Pancreas (tissue), 10 donors: ENCODE results near the gene AHSP. TPM values are rescaled to one million over a fixed set of nuclear protein-coding genes. Genes with fewer than 3 reads are reported as not detected.

Source experiments
- ATAC-seq, 4 donors: fragments of 200-7000 bp; cut with Tn5 transposase; one replicate each; pipeline versions ENCODE4 v1.8.0 to v1.9.1; 2020; ENCODE audit warnings: mild to moderate bottlenecking in 4 of 4, moderate library complexity in 4 of 4
- DNase-seq, 6 donors: peaks; one replicate each; pipeline ENCODE4 v3.0.0-alpha.2; 2020
- FAIRE-seq: peaks from 2 replicates; lab custom pipeline; 2012; peaks lifted over from hg19 to GRCh38; lab: Jason Lieb, UNC
- H3K27ac ChIP-seq, 4 donors: fragments of 200-600 bp; sonication (generic); 1 replicate in 3 of 4; 2 replicates in 1 of 4; pipeline versions ENCODE4 v1.5.0 to v1.8.0; 2020
- H3K27me3 ChIP-seq, 4 donors: fragments of 200-600 bp; one replicate each; pipeline ENCODE4 v1.8.0; 2021
- H3K36me3 ChIP-seq, 3 donors: fragments of 200-600 bp; sonication (generic) in 1 of 3; one replicate each; pipeline versions ENCODE4 v1.5.0 to v1.8.0; 2020 to 2021
- H3K4me1 ChIP-seq, 3 donors: fragments of 200-600 bp; one replicate each; pipeline ENCODE4 v1.8.0; 2021
- H3K4me3 ChIP-seq, 4 donors: fragments of 200-600 bp; sonication (generic) in 2 of 4; one replicate each; pipeline versions ENCODE4 v1.5.0 to v1.8.0; 2020 to 2021
- H3K9me3 ChIP-seq, 4 donors: fragments of 200-600 bp; one replicate each; pipeline ENCODE4 v1.8.0; 2021
- WGBS, 2 donors: extraction: QIAGEN DNeasy Blood & Tissue Kit; methylation state at CpG; one replicate each; pipeline ENCODE4 v1.1.7; 2013; 5-methylcytosine and 5-hydroxymethylcytosine counted together
- intact Hi-C, 3 donors: fragments of 100-400 bp; cut with DNase I; formaldehyde crosslinking; loops; one replicate each; pipeline versions ENCODE4 v1.11.1 to v1.14.2; 2022
- polyA plus RNA-seq, 2 donors: library from polyadenylated mRNA; stranded (reverse); fragments of 200-250 nt; gene quantifications; one replicate each; pipeline ENCODE4 v1.2.3, GENCODE V29; 2013
- total RNA-seq, 6 donors: library from RNA; stranded (reverse); fragmentation: NEBNext Ultra II Directional in 4 of 6; extraction: Animal tissue kit (Norgen Biotek cat#: 25700) in 4 of 6; gene quantifications; one replicate each; pipeline versions ENCODE4 v1.2.1 to v1.2.4, GENCODE V29; 2021 to 2023
- TF ChIP-seq, protein P1 (sequence below), 4 donors: fragments of 200-600 bp; sonication (generic) in 3 of 4; IDR thresholded peaks; one replicate each; pipeline versions ENCODE4 v1.5.0 to v1.8.0; 2021; ENCODE audit warnings: antibody characterized with exemption in 4 of 4
- donor health status: healthy with polysubstance abuse.
- donor health status: DM: no; HTN: no; CAD: no; lungs with moderate emphysema.
- donor health status: DM: no; HTN: no; CAD: no.
- donor health status: control.
- donor health status: control.
- donor health status: Bipolar disorder and iron deficiency.
- donor health status: DM: yes; HTN: yes; CAD: no.
- donor health status: DM: no; HTN: no; CAD: no.
- donor health status: DM: no; HTN: no; CAD: no.
- donor health status: DM: yes; HTN: yes; CAD: no.

Gene AHSP
- total and polyA plus RNA-seq, 8 donors = not detected

DNA sequence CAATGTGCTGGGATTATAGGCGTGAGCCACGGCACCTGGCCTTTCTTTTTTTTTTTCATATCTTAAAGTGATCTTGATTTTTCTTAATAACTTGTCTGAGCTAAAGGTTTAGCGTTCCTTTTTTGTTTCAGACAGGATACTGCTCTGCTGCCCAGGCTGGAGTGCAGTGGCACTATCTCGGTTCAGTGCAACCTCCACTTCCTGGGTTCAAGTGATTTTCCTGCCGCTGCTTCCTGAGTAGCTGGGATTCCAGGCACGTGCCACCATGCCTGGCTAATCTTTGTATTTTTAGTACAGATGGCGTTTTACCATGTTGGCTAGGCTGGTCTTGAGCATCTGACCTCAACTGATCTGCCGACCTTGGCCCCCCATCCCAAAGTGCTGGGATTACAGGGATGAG, 23.5 kb upstream of the AHSP start:
- intact Hi-C loops = no loop called here
- TF ChIP-seq, protein P1, sequence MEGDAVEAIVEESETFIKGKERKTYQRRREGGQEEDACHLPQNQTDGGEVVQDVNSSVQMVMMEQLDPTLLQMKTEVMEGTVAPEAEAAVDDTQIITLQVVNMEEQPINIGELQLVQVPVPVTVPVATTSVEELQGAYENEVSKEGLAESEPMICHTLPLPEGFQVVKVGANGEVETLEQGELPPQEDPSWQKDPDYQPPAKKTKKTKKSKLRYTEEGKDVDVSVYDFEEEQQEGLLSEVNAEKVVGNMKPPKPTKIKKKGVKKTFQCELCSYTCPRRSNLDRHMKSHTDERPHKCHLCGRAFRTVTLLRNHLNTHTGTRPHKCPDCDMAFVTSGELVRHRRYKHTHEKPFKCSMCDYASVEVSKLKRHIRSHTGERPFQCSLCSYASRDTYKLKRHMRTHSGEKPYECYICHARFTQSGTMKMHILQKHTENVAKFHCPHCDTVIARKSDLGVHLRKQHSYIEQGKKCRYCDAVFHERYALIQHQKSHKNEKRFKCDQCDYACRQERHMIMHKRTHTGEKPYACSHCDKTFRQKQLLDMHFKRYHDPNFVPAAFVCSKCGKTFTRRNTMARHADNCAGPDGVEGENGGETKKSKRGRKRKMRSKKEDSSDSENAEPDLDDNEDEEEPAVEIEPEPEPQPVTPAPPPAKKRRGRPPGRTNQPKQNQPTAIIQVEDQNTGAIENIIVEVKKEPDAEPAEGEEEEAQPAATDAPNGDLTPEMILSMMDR (IDR thresholded peaks at IDR 0.05) = no peak
- no peaks in the 10 kb centered on the region for H3K9me3 ChIP-seq
- 69 to 75% methylated on average over 8 of the region's 8 CpGs for WGBS, 2 donors
- ATAC-seq (no peak), FAIRE-seq (no peak), DNase-seq (no peak)
- peaks cover 0 to 17% (median 7%) of the 10 kb centered on the region in 3 donors for H3K4me1 ChIP-seq
- H3K36me3 ChIP-seq = peaks cover 0 to under 1% (median 0%) of the 10 kb centered on the region in 3 donors
- no peaks in the 10 kb centered on the region for H3K27me3 ChIP-seq
- no peak overlapping the region for H3K4me3 ChIP-seq
- no peak overlapping the region for H3K27ac ChIP-seq

DNA sequence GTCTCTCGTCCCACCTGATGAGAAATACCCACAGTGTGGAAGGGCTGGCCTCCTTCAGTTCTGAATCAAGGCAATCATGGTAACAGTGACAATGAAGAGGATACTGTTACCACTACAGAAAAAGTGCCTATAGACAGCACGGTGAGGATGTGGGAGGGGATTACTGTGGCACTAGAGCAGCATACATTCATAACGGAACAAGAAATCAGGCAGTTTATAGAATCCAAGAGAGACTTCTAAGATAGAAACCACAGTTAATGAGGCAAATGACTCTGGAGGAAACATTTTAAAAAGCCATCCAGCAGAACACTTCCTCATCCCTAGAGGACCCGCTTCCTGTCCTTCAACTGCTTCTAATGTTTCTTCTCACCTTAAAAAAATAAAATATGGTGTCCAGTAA, 22.2 kb upstream of the AHSP start:
- no peaks in the 10 kb centered on the region for H3K9me3 ChIP-seq
- H3K27ac ChIP-seq = no peak overlapping the region
- no peak overlapping the region for H3K4me3 ChIP-seq
- TF ChIP-seq, protein P1 (IDR thresholded peaks at IDR 0.05) = no peak
- 84 to 90% methylated on average over 4 of the region's 4 CpGs for WGBS, 2 donors
- ATAC-seq (no peak), FAIRE-seq (no peak), DNase-seq (no peak)
- H3K36me3 ChIP-seq = no peaks in the 10 kb centered on the region
- peaks cover 0 to 21% (median 7%) of the 10 kb centered on the region in 3 donors for H3K4me1 ChIP-seq
- intact Hi-C loops = no loop called here
- H3K27me3 ChIP-seq = no peaks in the 10 kb centered on the region

GRCh38 chr16:31507617-31507928, 20.1 kb upstream of the AHSP start:
- no peak for DNase-seq
- peak overlapping the region; percentile 88 to 99 (median 96) for H3K4me3 ChIP-seq
- H3K4me1 ChIP-seq = peaks cover 0 to 21% (median 7%) of the 10 kb centered on the region in 3 donors
- H3K27me3 ChIP-seq = no peaks in the 10 kb centered on the region
- H3K27ac ChIP-seq = peak overlapping the region; percentile 81 to 93 (median 88)
- H3K9me3 ChIP-seq = no peaks in the 10 kb centered on the region
- no peak for FAIRE-seq
- TF ChIP-seq, protein P1 (IDR thresholded peaks at IDR 0.05) = no peak
- no peaks in the 10 kb centered on the region for H3K36me3 ChIP-seq
- peak; percentile 8 to 34 (median 21) for ATAC-seq
- intact Hi-C loops = no loop called here
- 0% methylated on average over 12 of the region's 12 CpGs for WGBS, 2 donors

- TF ChIP-seq, protein P1 (IDR thresholded peaks at IDR 0.05) = no peak
- ATAC-seq (peak; percentile 97 to 99 (median 98)), DNase-seq (peak; percentile 86 to 97 (median 90)), FAIRE-seq (no peak)
- no peaks in the 10 kb centered on the region for H3K36me3 ChIP-seq
- H3K4me1 ChIP-seq = peaks cover 0 to 21% (median 7%) of the 10 kb centered on the region in 3 donors
- H3K27me3 ChIP-seq = no peaks in the 10 kb centered on the region
- 0 to 1% methylated on average over 56 to 65 of the region's 65 CpGs for WGBS, 2 donors
- H3K4me3 ChIP-seq = peak within 1 kb of the TSS; percentile 88 to 99 (median 96)
- intact Hi-C loops = no loop called here
- H3K27ac ChIP-seq = peak within 1 kb of the TSS; percentile 81 to 93 (median 88)
- no peaks in the 10 kb centered on the region for H3K9me3 ChIP-seq
Observed at GRCh38 chr16:31507929-31508705, 19.6 kb upstream of the AHSP start, which contains the start of gene RUSF1. Gene RUSF1 (minus strand): TSS chr16:31508391. CDS start chr16:31508373, 18 bp downstream.

- Histone ChIP-seq H3K4me1 (peaks cover 0 to 21% (median 7%) of the 10 kb centered on the region in 3 donors), H3K27ac (peak overlapping the region; percentile 81 to 93 (median 88)), H3K27me3 (no peaks in the 10 kb centered on the region), H3K36me3 (no peaks in the 10 kb centered on the region), H3K9me3 (no peaks in the 10 kb centered on the region), H3K4me3 (peak overlapping the region; percentile 88 to 99 (median 96))
- DNase-seq (no peak), ATAC-seq (peak; percentile 3 to 24 (median 14)), FAIRE-seq (no peak)
- intact Hi-C loops = no loop called here
- 10 to 17% methylated on average over 6 of the region's 6 CpGs for WGBS, 2 donors
- TF ChIP-seq, protein P1 (IDR thresholded peaks at IDR 0.05) = no peak
Observed at GRCh38 chr16:31508706-31509195, 18.9 kb upstream of the AHSP start.
